HFFc6 (cell line): ENCODE results near the gene FCRL2. TPM values are rescaled to one million over a fixed set of nuclear protein-coding genes. Genes with fewer than 3 reads are reported as not detected.

ENCODE experiments used
- DNase-seq: peaks from one replicate; pipeline ENCODE4 v3.0.0-alpha.2; 2018
- H3K27ac Mint-ChIP-seq: 2 replicates; pipeline ENCODE4 v1.8.0; 2020; ENCODE audit warnings: mild to moderate bottlenecking, mixed read lengths
- H3K27me3 Mint-ChIP-seq: 2 replicates; pipeline ENCODE4 v1.8.0; 2021; ENCODE audit warnings: mild to moderate bottlenecking, moderate library complexity, mixed read lengths; ENCODE audit not compliant: insufficient read depth
- H3K36me3 Mint-ChIP-seq: 2 replicates; pipeline ENCODE4 v1.8.0; 2021; ENCODE audit warnings: low read depth, mixed read lengths
- H3K4me1 Mint-ChIP-seq: 2 replicates; pipeline ENCODE4 v1.8.0; 2020; ENCODE audit warnings: low read depth, mixed read lengths
- H3K4me3 Mint-ChIP-seq: 2 replicates; pipeline ENCODE4 v1.8.0; 2020; ENCODE audit warnings: mild to moderate bottlenecking, moderate library complexity, mixed read lengths
- H3K9me3 Mint-ChIP-seq: 2 replicates; pipeline ENCODE4 v1.8.0; 2020; ENCODE audit warnings: mild to moderate bottlenecking, mixed read lengths
- CTCF ChIP-seq: fragments of 200-600 bp; sonication (generic); IDR thresholded peaks from 2 replicates; pipeline ENCODE4 v1.5.0; 2021; ENCODE audit warnings: antibody characterized with exemption, mild to moderate bottlenecking
- long read RNA-seq: library from polyadenylated mRNA; unstranded; transcript quantifications from one replicate; pipeline ENCODE4 v2.0.0, GENCODE V29; 2019
- total RNA-seq, 6 experiments: library from RNA; stranded (reverse); fragmentation: NEBNext Ultra II Directional; extraction: Animal tissue kit (Norgen Biotek cat#: 25700); gene quantifications; 2 replicates in 1 of 6; 3 replicates in 5 of 6; pipeline ENCODE4 v1.2.3, GENCODE V29; 2021

Gene FCRL2
- not detected for total RNA-seq
- long read RNA-seq: 0 reads

DNA sequence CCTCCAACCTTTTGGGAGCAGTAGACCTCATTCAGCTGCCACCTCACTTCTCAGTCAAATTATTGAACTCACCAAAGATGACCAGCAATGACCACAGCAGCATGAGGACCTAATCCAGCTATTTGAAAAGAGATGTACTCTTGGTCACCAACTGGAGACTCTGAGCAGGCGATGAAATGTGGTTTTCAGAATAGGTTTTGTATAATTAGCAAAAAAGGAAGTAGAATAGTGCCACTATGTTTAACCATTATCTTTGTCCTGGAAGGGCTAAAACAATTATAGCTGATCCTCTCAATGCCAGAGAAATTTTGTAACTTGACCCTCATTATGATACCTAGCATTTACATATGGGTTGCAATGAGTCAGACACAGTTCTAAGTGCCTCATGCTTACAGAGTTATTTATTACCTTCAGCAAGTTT is at the start of gene FCRL2:
Gene FCRL2, minus strand, starts transcription at position 162 of the 421 bp plus-strand sequence. Its CDS starts 59 bp downstream, at position 103.
- no peak for DNase-seq
- H3K4me1 Mint-ChIP-seq: no peaks in the 10 kb centered on the region

GRCh38 chr1:157820299-157820698 is 43.4 kb upstream of the FCRL2 start:
- H3K27ac Mint-ChIP-seq: no peak overlapping the region
- H3K36me3 Mint-ChIP-seq: no peaks in the 10 kb centered on the region
- H3K4me3 Mint-ChIP-seq: no peak overlapping the region
- peaks cover 4% of the 10 kb centered on the region; the same call in 1 of the 2 replicates for H3K9me3 Mint-ChIP-seq
- H3K27me3 Mint-ChIP-seq: peaks cover 2% of the 10 kb centered on the region; the same call in 1 of the 2 replicates
- H3K4me1 Mint-ChIP-seq: no peaks in the 10 kb centered on the region
- TF ChIP-seq CTCF: no peak
- DNase-seq: no peak

More for the DNA sequence above, at the start of gene FCRL2:
- no peak for TF ChIP-seq CTCF
- H3K27ac Mint-ChIP-seq: no peak within 1 kb of the TSS
- H3K27me3 Mint-ChIP-seq: peaks cover 2% of the 10 kb centered on the region; the same call in 1 of the 2 replicates
- no peaks in the 10 kb centered on the region for H3K36me3 Mint-ChIP-seq
- peaks cover 35% of the 10 kb centered on the region for H3K9me3 Mint-ChIP-seq
- H3K4me3 Mint-ChIP-seq: no peak within 1 kb of the TSS

DNA sequence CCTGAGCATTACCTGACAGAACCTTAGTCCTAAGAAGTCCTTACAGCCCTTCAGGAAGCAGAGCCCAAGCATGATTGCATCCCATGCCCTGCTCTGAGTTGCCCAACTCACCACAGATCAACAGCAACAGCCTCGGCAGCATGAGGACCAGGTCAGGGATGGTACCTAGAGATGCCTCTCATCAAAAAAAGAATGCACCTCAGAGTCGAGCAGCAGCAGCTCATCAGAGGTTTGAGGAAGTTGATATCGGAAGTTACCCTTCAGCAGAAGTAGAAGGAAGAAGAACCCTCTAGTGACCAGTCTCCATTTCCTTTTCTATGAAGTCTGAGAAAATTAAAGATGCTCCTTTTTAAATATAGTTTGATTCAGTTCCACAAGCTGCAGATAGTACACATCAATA is 43.0 kb upstream of the FCRL2 start, which contains the start of gene FCRL1:
Gene FCRL1, minus strand, starts transcription at position 225 of the 400 bp plus-strand sequence. Its CDS starts 83 bp downstream, at position 142.
- Mint-ChIP-seq H3K36me3 (no peaks in the 10 kb centered on the region), H3K4me1 (no peaks in the 10 kb centered on the region), H3K9me3 (peaks cover 4% of the 10 kb centered on the region; the same call in 1 of the 2 replicates), H3K27me3 (peaks cover 2% of the 10 kb centered on the region; the same call in 1 of the 2 replicates), H3K27ac (no peak within 1 kb of the TSS), H3K4me3 (no peak within 1 kb of the TSS)
- TF ChIP-seq CTCF: no peak
- no peak for DNase-seq

DNA sequence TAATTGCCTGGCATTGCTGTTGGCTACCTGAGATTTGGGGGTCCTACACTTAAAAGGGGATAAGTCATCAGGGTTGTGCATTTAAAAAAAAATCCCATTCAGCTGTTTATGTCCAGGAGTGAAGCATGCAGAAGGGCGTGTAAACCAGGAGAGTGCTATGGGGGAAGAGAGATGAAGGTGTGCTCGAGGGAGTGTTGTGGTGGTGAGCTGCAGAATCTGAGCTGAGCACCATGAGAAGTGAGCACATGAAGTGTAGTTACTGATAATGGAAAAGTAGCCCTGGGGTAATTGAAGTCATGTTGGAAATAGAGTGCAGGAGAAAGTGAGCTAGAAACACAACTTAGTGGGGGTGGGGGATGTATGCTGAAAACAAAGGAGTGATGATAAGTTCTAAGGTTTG is 42.3 kb upstream of the FCRL2 start:
- H3K27me3 Mint-ChIP-seq: peaks cover 2% of the 10 kb centered on the region; the same call in 1 of the 2 replicates
- peaks cover 4% of the 10 kb centered on the region; the same call in 1 of the 2 replicates for H3K9me3 Mint-ChIP-seq
- no peak for DNase-seq
- no peak overlapping the region for H3K4me3 Mint-ChIP-seq
- TF ChIP-seq CTCF: no peak
- no peaks in the 10 kb centered on the region for H3K36me3 Mint-ChIP-seq
- no peaks in the 10 kb centered on the region for H3K4me1 Mint-ChIP-seq
- no peak overlapping the region for H3K27ac Mint-ChIP-seq

GRCh38 chr1:157813269-157813668 is 36.3 kb upstream of the FCRL2 start:
- no peak overlapping the region for H3K4me3 Mint-ChIP-seq
- peaks cover 35% of the 10 kb centered on the region for H3K9me3 Mint-ChIP-seq

More at GRCh38 chr1:157813269-157813668, 36.3 kb upstream of the FCRL2 start:
- Mint-ChIP-seq H3K27me3 (no peaks in the 10 kb centered on the region; the same call in 1 of the 2 replicates), H3K27ac (no peak overlapping the region), H3K36me3 (no peaks in the 10 kb centered on the region), H3K4me1 (no peaks in the 10 kb centered on the region)
- TF ChIP-seq CTCF: no peak
- DNase-seq: no peak
